ENCODE data around the gene CHRNA3.

CHRNA3 gene

GRCh38 chr15:78635346-78635745 is 14.6 kb upstream of the CHRNA3 start:
- no peak for DNase-seq

DNA sequence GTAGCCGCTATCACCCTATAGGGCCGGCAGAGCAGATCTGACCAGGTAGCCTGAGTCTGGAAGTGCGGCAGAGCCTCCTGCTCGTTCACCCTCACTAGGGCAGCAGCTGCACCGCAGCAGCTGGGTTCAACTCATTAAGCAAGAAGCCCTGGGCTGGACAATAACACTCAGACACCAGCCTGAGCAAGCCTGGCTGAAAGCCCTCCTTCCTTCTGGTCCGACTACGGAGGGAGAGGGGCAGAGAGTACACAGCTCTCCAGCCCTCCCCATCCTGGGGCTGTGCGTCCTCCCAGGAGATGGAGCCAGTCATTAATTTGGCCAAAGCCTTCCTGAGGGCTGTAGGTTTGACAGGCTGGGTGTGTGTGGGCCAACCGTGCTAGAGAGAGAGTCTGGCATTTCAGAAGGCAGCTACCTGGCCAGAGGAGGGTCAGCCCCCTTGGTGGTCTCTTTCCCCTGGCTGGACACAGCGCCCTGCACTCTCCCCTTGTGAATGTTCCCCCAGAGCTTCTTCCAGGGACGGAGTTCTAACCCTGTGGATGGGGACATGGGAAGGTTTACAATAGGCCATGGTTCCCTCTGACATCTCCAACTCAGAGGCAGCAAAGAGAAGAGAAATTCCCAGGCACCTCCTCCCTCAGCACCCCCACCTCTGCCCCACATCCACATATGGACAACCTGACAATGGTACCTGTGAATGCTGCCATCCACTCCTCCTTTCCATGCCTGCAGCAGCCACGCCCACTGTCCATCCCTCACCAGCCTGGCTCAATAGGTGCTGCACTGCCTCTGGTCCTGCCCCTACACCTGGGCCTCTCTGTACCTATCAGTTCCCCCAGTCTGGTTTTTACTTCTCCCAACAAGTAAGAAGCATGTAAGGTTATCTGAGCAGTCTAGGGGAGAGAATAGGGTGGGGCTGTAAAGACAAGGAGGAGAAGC is 13.7 kb upstream of the CHRNA3 start:
- no peak for DNase-seq

GRCh38 chr15:78633348-78633747 is 12.6 kb upstream of the CHRNA3 start:
- DNase-seq = no peak

DNA sequence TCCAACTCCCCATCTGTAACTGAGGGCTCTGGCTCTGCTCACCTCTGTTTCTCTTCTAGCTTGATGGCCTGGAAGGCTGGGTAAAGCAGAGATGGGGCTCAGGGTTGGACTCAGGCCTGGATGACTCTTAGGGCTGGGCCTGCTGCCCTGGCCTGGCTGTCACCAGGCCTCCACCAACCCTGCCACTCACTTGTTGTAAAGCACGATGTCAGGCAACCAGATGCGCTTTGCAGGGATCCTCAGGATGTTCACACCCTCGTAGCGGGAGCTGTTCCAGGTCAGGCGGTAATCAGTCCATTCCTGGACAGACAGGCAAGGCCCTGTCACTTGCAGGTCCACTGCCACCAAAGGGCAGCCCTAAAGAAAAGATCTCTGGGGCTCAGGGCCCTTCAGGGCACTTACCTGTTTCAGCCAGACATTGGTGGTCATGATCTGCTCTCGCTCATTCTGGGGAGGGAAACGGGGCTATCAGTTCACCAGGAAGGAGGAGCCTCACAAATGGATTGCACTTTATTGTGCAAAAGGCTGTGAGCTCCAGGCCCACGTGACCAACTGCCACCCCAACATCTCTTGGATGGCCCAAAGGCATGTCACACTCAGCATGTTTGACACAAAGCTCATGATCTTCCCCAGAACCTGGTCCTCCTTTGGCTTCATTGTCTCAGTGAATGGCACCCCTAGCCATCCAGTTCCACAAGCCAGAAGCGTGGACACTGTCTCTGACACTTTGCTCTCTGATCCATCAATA is 10.3 kb upstream of the CHRNA3 start:
- DNase-seq = no peak

DNA sequence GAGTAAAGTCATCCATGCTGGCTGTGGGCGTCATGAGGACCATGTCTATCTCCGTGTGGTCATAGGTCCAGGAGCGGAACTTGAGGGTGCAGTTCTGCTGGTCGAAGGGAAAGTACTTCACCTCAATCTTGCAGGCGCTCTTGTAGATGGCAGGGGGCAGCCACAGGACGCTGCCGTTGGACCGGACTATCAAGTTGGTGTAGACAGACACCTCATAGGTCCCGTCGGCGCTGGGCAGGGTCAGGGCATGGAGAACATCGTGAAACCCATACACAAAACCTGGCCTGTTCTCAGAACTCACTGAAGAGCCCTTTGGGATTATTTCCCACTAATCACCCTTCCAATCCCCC is 8.9 kb upstream of the CHRNA3 start:
- DNase-seq = no peak

GRCh38 chr15:78629031-78629715 is 8.4 kb upstream of the CHRNA3 start:
- no peak for DNase-seq

GRCh38 chr15:78628227-78628626 is 7.4 kb upstream of the CHRNA3 start:
- no peak for DNase-seq

GRCh38 chr15:78627348-78627747 is 6.6 kb upstream of the CHRNA3 start:
- DNase-seq = no peak

GRCh38 chr15:78626381-78626995 is 5.7 kb upstream of the CHRNA3 start:
- DNase-seq = no peak

DNA sequence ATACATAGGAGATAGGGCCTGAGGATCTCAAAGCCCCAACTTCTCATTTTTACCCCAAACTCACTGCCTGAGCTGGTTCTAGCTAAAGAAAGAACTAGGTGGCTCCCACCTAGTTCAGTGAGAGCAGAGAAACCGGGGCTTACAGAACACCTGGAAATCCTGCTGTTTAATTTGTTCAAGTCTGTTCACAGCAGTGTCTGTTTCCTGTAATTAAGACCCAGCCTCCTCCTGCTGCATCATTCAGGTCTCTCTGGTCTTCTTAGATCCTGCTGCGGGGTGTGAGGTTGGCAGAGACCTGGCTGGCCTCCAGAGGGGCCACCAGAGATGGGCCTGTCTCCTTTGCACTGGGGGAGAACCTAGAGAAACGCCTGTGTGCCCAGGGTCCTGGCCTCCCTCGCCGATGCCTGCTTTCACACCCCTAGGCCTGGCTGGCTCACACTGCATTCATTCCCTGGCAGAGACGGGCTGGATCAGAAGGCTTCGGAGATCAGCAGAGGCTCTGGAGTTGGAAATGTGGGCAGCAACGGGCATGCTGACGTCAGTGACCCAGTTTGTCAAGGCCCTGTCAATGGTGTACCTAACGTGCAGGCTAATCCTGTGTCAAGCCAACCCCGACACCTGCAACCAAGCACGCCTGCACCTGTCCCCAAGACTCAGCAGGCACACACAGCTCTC is 4.9 kb upstream of the CHRNA3 start:
- DNase-seq = no peak

DNA sequence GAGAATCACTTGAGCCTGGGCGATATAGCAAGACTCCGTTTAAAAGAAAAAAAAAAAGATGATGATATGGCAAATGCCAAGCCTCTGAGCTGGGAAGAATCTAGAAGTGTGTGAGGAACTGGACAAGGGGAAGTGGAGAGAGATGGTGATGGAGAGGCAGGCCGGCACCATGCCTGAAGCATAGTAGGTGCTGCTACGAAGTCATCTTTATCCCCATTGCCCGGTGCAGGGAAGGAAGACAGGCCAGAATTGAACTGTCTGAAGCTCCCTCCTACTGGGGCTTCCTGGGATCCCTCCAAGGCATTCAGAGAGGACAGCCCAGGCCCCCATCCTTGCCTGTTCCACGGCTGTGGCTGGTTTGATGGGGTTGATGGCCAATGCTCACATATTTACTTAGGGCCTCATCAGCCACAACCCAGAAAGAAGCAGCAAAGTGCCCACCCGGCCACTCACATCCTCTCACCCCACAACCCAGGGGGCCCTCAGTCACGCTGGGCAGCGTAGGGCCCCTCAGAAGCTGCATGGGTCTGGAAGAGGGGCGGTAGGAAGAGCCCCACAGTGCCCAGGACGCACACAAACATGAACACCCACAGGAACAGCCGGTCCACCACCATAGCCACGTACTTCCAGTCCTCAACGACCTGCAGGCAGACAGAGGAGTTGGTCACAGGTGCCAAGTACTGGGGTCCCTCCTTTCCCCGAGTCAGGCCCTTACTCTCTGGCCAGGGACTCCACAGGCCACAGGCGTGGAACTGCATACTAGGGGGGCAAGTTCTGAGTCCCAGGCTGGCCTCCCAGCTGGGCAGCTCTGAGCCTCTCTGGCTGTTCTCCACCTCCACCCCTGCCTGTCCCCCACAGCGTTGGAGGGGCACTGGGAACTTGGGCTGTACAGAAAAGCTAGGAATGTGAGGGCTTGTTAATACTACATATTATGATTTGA is 4.1 kb upstream of the CHRNA3 start:
- DNase-seq = no peak

DNA sequence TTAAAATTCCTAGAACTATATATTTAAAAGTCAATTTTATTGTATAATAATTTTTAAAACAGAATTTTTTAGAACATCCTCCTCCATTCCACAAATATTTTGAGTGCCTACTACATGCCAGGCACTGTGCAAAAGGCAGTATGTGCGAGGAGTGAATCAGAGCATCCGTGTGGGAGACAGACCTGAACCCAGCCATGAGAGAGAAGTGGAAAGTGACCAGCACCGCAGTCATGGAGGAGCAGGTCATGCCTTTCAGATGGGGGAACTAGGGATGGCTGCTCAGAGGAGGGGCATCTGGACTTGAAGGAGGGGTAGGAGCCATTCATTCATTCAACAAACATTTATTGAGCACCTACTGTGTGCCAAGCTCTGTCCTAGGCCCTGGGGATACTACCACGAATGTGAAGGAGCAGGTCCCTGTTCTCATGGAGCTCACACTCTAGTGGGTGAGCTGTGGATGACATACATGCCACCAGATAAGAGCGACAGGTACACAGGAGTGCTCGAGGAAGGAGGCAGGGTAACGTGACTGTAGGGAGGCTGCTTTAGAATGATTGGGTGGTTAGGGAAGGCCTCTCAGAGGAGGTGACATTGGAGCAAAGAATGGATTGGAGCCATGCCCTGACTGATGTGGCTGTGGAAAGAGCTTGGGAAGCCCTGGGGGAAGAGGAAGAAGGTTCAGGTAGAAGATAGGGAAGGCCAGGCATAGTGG is 3.1 kb upstream of the CHRNA3 start:
- no peak for DNase-seq

- no peak for DNase-seq
Measured at GRCh38 chr15:78621810-78622402, 1.1 kb upstream of the CHRNA3 start.

DNA sequence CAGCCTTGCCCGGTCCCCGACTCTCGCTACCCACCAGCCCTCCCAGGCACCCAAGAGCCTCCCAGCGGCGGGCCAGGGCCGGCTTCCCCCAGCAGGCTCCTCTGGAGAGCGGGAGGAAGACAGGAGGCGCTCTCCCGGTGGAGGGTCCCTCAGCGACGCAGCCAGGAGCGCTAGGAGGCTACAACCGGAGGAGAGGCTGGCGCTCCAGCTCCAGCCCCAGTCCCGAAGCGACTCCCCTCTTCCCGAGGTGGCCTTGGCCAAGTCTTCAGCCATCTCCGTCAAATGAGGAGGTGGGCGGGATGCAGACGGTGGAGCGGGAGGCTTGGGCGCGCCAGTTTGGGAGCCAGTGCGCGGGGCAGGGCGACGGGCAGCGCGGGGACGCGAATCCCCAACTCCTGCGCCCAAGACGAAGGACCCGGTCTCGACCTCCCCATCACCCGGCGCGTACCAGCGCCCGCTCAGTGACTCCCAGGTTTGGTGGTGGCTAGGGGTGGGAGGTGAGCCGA is 722 bp downstream of the CHRNA3 start:
- DNase-seq = no peak

DNA sequence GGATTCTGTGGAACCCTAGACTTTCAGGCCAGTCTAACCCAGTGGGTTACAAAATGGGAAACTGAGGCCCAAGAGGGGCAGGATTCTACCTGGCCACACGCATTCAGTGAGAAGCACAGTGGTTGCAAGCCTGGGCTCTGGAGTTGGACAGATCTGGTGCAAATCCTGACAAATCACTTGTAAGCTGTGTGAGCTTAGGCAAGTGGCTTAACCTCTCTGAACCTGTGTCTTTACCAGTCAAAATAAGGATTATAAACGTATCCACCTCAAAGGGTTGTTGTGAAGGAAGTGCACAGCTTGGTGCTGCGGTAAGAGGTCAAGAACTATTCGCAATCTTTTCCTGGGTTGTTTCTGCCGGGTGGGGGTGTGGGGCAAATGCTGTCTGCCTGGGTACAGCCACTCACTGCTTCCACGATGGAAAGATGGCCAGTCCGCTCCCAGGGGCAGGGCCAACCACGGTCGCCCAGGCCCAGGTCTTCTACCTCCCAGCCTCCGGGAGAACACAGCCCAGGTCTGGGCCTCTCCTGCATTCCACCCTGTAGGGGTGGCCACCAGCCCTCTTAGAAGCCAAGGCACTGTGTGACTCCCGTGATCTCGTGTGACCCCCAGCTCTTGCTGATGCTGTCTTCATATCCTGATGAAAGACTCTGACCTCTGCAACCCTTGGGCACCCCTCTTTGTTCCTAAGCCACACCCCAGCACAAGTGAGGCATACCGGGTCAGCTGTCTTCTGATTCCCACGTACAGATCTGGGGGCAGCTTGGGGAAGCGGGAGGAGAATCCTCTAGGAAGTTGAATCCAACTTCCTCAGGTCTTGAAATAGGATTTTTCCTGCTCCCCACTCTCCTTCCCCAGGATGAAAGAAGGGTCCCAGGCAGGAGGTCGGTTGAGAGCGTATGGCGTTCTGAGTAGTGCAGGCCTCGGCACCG is 1.5 kb downstream of the CHRNA3 start:
- DNase-seq = no peak

DNA sequence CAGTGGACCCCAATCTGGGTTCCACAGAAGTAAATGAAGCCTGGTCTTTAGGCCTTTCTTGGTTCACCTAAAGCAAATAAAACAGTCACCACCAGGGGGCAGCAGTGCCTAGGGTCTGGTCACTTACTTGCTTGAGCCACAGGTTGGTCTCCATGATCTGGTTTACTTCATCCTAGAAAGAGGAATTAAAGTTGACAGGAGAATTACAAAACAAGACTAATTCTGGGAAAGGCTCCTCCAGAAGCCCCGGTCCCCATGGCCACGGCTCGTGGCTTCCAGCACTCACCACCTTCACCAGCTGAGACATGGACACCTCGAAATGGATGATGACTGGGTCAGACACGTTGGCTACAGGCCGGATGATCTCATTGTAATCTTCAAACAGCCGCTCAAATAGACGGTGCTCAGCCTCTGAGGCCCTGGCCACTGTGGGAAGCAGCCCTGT is 2.3 kb downstream of the CHRNA3 start:
- DNase-seq = peak; percentile 46

- DNase-seq = no peak
Measured at GRCh38 chr15:78618064-78618463, 2.7 kb downstream of the CHRNA3 start.

DNA sequence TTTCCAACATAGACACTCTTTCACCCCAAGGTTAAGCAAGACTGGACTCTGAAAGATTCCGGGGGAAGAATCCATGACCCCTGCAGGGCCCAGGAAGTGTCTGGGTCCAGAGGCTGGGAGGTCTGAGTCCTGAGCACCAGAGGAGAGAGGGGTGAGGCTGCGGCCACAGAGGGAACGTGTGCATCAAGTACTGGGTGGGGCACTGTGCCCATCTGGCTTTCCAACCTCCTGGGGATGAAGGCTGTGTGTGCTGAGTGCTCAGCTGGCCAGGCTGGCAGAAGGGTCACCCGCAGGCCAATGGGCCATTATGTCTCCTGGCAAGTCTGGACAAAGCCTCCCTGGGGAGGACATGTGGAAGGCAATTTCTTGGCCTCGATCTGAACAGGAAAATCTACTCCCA is 3.3 kb downstream of the CHRNA3 start:
- no peak for DNase-seq

DNA sequence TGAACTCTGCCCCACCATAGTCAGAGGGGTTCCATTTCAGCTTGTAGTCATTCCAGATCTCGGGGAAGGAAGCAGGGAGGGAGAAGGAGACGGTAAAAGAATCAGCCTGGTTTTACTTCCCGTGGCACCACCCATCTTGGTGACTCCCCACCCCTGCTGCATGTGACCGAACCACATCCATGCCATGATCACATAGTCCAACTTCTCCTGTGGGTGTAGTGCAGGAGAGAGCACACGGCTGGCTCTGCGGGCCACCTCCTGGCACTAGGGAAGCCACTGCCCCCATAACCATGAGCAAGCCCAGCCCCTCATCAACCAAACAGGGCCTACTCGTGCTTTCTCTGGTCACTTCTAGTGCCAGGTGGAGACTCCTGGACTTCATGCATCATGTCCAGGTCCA is 3.7 kb downstream of the CHRNA3 start:
- no peak for DNase-seq

All from NCI-H2227 treated with DMSO at 0.1 percent for 48 hours (cell line).